HuH-7 (cell line): ENCODE results near the gene TTC7B.
"Not testable (repeated sequence)": the region's sequence is repeated elsewhere in the genome, so short reads cannot be mapped to it uniquely, and the experiment has no call there.

Experiments used
- DNase-seq: peaks from one replicate; pipeline ENCODE4 v3.0.0; 2011; ENCODE audit warnings: low spot score

TTC7B gene

DNA sequence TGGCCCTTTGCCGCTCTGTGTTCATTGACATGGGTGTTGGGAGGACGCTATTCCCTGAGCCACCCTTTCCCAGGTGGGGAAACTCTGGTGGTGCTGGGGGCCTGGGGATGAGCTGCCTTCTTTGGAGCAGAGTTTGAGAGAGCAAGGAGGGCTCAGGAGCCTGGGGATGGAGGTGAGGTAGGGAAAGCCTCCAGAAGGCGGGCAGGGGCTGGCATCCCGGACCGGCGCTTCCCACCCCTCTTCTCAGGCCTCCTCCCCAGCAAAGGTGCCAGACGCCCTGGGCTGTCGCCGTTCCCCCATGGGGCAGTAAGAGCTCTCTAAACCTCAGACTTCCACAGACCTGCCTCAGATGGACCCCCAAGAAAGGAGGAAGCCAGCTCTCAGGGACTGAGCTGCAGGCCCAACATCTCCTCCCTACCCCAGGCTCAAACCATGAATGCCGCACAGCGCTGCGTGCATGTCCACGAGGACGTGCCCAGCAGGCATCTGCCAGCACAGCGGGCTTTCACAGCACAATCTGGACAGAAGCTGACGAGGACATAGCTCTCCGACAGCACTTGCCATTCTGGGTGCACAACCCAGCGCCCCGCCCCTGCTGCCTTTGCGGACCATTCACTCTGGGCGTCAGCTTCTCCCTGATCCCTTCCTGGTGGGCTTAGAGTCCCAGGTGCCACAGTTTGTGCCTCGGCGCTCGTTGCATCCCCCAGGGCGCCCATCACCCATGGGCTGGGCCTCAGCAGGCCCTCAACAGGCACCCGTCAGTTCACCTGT is 14.9 kb upstream of the TTC7B start:
- DNase-seq, result no peak

DNA sequence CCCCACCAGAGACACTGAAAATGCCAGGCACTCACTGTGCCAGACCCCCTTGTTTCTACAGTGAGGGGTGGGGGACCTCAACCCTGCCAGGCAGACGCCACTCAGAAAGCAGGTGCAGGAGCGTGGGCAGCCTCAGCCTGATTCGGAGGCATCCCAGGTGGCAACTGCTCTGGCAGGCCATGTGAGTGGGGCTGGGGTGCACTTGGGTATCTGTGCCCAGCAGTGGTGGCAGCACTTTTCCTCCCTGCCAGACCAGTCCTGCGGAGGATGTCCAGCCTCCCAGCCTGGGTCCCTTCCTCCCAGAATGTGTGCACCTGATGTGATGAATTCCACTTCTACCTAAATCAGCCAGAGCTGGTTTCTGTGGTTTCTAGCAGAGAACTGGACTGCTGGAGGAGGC is 13.4 kb upstream of the TTC7B start:
- no peak for DNase-seq

DNA sequence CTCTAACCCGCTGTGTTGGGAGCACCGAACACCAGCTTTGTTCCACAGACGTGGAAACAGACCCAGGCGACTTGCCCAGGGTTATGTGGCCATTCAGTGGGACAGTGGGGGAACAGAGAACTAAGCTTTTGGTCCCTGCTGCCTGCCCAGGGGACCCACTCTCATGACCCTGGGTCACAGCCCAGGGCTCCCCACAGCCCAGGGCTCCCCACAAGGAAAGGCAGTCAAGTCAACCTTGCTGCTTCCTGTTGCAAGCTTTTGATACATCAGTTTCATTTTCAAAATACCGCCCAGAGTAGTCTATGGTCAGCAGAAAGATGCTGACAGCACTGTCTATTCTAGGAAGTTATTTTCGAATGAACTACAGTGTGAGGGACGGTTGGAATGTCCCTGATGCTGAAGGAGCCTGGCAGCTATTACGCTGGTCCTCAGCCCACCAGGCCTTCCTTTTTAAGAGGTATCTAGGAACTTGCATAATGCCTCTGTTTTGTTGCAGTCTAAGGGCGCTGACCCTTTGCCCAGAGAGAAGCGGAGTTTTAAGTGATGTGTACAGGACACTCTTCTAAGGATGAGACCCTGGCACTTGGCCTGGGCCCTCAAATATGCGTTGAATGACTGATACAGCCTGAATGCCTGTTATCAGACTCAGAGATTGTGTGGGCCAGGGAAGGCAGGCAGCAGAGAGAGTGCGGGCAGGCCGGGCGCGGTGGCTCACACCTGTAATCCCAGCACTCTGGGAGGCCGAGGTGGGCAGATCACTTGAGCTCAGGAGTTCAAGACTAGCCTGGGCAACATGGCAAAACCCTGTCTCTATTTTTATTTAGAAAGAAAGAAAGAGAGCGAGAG is 12.6 kb upstream of the TTC7B start:
- DNase-seq, result no peak

DNA sequence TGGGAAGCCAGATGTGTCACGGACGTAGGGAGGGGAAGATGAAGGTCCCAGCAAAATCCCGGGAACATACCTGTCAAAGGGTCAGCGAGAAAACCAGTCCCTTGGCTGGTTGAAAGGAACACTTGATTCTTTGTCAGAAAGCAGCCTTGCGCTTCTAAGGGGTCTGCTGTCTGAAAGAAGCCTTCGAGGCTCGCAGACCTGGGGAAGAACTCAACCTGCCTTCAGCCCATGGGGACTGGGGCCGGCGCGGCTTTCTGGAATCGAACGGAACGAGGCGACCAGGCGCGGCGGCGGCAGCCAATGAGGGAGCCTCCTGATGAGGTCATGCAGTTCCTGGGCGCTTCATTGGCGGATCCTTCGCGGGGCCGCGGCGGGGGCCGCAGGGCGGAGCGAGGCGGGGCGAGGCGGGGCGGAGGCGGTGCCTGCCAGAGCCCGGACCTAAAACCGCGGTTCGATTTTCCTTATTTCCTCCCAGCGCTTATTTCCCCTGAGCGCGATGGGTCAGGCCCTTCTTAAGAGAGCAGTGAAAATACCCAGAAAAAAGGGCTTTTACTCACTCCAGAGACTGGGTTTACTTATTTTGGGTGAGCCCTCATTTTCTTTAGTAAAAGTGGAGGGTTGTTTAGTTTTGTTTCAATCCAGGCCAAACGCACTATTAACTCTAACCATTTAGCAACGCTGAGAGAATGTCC is 11.8 kb upstream of the TTC7B start:
- DNase-seq, result peak; percentile 80

DNA sequence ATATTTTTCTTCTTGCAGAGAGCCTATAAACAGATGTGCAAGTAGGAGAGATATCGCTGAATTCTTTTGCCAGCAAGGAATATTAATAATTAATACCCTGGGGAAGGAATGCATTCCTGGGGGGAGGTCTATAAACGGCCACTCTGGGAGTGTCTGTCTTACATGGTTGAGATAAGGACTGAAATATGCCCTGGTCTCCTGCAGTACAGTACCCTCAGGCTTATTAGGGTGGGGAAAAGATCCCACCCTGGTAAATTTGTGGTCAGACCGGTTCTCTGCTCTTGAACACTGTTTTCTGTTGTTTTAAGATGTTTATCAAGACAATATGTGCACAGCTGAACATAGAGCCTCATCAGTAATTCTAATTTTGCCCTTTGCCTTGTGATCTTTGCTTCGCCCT is 7.3 kb upstream of the TTC7B start:
- not testable (repeated sequence) for DNase-seq

DNA sequence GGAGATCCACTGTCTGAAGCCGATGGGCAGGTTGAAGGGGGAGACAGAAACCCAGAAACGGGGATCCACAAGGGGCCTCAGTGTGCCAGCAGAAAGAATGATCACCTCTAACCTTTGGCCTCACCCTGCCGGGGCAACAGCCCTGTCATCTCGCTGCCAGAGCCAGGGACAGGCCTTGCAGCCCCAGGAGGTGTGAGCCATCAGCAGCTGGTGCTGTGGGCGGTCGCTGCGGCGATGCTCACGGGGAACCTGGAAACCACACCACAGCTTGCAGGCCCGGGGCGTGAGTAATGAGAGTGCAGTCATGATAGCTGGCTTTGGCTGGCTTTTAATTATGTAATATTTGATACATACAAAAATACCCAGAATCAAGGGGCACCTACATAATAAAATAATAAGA is 4.7 kb upstream of the TTC7B start:
- no peak for DNase-seq

DNA sequence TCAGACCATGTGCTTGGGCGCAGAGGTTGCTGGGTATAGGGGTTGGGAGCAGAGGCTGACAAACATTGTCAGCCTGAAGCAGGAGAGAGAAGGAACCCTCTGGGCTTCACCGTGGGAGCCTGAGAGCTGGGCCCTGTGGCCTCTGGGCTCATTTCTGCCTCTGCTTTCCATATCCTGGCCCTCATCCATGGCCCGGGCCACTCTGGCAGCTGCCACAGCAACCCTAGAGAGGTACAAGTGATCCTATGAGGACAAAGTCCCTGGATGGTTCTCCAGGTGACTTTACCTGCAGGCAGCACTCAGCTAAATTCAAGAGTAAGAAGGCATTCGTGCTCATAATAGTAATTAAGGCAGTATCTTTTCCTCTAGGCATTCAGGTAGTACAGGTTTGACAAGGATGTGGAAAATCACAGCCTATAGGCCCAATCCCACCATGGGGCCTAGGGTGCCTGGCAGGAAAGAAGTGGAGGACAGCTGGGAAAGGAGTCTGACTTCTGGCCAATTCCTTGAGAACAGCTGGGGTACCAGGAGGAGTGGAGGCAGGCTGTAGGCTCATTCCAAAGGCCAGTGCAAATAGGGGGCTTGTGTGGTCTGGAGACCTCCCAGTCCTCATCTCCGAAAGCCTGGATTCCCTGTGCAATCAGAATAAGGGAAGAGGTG is 3.6 kb upstream of the TTC7B start:
- no peak for DNase-seq

DNA sequence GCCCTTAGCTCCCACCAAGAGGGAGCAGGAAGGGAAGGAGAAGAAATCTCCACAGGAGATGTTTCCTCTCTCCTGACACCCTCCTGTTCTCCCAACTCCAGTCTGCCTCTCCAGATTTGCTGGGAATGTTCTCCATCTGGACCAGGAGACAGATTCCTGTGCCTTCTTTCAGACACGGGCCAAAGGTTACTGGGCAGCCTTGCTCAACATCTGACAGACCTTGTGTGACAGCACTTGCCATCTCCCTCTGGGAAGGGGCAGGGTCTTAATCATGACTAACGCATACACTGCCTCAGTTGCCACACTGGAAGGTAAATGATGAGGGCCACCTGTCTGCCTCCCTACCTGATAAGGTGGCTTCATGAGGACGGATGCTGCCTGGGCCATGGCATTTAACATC is 2.5 kb upstream of the TTC7B start:
- DNase-seq, result no peak

DNA sequence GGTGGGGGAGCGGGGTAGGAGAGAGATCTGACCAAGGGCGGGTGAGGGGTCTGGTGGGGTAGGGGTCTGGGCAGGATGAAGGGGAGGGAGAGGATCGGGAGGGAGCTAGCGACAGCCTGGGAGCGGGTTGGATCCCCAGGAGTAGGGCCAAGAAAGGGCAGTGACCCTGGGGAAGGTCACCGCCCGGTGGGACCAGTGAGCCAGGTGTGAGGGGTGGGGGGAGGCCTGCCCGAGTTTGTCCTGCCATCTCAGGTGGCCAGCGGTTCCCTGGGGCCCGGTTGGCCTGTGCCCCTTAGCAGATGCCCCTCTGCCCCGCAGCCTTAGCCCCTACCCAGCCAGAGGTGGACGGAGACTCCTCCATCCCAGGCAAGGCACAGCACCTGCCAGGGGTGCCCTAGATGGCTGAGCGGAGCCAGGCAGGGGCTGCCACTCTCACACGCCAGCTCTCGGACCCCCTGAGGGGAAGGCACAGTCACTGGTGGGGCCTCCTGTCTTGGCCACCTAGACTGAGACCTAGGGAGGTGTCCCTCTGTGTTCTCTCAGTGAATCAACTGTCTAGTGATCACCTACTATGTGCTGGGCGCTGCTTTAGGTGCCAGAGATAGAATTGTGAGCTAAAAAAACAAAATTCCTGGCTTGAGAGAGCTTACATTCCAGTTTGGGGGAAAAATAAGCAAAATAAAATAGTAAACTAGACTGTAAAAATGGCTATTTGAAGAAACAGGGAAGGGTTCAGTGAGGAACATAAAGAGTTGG is 629 bp upstream of the TTC7B start:
- DNase-seq, result no peak

DNA sequence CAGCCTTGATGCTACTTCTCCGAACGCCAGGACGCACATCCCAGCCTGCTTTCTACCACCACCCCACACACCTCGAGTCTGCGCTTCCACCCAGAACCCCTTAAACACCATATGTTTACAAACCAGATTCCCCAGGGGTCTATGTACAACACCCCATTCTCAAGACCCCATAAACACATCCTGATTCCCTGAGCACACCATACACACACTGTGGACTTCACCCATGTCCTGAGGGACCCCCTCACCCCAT is 733 bp downstream of the TTC7B start:
- DNase-seq, result no peak

DNA sequence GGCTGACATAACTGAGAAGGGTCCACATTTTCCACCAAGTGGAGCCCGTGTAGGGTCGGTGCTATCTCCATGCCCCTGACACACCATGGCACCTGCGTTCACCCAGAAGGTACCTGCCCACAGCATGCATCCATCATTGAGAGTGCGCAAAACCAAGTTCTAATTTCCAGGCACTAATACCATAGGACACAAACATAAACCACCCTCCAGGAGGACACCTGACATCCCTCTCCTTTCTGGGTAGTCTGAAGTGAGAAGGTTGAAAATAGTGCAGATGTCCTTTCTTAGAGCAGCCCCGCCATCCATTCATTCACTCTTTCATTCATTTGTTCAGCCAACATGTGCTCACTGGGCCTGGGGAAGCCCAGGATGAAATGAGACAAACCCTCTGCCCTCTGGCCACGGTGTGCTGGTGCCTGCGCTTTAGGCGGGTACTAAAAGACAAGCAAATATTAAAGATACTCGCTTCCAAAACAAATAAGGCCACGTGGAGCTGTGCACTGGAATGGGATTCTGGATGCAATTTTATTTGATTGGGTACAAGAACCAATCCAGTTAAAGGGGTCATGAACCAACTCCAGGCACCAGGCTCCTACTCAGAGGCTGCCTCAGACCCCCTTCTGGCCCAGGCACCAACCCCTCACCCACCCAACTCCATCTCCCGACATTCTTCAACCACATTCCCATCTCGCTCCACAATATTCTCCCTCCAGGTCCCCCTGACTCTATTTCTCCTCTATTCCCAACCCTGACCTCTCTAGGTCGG is 1.2 kb downstream of the TTC7B start:
- DNase-seq, result no peak

DNA sequence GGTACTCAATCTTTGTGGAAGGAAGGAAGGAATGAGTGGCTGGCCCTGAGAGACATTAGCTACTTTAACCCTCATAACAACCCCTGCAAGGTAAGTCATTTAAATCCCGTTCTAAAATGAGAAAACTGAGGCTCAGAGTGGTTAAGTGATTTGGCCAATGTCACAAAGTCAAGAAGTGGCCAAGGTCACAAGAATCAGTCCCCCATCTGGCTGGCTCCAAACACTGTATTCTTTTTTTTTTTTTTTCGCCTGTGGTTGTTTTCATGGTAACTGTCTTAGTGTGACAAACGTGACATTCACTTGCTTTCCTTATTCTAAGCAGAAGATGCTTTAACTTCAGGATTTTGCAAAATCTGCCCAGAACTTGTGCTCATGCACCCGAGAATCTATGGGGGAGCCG is 2.8 kb downstream of the TTC7B start:
- DNase-seq, result no peak

DNA sequence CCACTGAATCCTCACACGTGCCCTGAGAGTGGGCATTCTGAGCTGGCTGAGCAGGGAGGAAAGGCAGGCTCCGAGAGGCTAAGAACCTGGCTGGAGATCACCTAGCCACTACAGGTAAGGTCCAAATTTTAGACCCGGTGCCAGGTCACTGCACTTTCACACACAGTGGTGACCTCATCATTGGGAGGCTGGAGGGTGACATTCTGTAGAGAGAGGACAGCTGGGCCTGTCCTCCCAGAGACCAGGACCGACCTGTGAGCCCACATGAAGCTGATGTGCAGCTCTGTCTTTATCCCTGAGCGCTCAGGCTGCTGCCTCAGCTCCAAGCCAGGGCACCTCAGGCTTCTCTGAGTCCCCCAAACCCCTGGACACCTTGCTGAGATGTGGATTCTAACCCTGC is 4.1 kb downstream of the TTC7B start:
- no peak for DNase-seq

DNA sequence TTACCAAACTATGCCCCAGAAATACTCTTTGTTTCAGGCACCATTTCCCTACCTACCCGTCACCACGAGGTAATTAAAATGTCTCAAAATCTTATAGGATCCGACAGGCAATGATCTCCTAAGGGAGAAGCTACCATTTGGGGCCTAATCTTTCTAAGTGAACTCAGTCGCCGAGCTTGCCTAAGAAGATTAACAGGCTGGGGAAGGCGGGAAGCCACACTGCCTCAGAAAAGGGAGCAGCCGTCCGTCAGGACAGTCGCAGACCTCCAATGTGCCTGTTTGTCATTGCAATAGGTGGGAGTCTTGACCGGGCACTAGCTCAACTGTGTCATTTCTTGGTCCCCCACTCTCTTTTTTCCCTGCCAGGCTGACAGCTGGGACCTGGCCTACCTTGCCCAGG is 4.6 kb downstream of the TTC7B start:
- no peak for DNase-seq

DNA sequence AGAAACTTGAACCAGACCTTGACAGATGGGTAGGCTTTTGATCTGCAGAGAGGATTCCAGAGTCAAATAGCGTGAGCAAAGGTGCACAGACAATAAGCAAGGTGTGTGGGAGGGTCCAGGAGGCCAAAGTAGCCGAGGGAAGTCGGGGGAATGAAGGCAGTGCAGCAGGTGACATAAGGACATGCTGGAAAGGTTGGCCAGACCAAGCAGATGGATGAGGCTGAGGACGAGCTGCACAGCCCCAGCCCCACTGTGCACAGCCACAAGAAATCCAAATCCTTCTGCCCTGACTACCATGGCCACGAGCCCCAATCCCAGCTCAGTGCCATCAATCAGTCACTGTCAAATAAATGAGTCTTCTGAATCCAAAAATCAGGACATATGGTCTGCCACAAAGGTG is 5.4 kb downstream of the TTC7B start:
- DNase-seq, result no peak

DNA sequence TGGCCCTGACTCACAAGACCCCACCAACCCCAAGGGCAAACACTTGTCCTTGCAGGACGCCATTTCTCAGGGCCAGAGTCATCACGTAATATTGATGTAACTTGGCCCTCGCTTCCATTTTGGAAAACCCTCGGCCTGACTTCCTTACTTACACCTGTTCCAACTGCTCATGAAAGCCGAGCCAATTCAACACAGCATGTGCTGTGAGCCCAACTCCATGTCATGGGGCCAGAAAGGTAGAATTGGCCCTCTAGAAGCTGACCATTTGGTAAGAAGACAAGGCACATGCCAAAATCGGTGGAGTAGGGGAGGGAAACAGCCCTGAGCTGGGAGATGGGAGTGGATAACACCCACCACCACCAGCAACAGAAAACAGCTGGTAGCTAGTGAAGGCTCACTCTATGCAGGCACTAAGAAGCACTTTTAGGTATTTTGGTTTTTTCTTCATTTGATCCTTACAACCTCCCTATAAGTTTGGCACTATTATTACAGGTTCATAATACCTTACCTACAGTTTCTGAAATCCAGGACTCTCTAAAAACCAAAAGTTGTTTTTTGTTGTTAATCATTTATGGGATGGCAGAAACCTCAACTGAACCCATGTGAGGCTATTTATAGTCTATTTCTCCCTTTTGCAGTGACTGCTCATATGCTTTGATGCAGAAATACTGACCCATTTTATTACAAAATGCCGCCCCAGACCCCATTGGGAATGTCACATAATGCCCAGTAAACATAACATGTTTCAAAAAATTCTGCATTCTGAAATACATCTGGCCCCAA is 6.5 kb downstream of the TTC7B start:
- DNase-seq, result no peak

DNA sequence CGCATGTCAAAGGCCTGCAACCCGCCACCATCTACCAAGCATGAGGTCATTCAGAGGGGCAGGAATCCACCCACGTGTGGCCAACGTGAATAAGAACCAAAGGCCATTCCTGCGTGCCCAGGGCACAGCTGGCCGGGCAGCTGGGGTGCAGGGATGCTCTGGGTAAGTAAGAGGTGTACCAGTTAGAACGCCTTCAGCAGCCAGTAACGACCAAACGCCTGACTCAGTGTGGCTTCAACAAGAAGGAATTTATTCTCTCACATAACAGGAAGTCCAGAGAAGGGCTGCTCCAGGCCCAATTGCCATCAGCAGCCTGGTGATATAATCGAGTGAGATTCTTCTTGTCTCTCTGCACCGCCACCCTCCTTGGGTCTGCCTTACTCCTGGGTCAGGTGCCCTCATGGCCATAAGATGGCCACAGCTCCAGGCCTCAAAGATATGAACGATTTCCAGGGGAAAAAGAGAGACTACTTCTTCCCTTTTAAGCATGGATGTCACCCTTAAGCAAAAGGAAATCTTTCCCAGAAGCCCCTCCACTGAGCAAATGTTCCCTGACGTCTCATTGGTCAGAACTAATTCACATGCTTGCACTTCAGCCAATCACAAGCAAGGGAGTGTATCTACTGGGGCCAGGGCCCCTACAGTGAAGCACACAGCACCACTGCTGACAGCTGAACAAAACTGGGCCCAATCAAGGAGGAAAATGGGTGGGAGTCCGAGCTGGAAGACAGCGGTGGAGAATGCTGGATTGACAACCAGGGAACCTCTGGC is 7.3 kb downstream of the TTC7B start:
- no peak for DNase-seq

DNA sequence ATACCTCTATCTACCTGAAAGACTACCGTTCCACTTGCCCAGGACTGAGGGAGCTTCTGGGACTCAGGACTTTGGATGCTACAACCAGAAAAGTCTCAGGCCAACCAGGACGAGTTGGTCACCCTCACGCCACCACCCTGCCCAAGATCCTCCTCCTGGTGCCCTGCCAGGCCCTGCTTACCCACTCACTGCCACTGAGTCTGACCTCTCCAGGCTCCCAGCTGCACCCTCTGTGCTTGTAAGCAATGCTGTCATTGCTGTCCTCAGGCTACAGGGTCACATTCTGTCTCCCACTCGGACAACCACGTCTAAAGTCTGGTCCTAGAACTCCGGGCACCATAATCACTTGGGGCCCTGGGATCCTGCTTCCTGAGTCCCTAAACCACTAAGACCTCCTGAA is 9.2 kb downstream of the TTC7B start:
- DNase-seq, result no peak

DNA sequence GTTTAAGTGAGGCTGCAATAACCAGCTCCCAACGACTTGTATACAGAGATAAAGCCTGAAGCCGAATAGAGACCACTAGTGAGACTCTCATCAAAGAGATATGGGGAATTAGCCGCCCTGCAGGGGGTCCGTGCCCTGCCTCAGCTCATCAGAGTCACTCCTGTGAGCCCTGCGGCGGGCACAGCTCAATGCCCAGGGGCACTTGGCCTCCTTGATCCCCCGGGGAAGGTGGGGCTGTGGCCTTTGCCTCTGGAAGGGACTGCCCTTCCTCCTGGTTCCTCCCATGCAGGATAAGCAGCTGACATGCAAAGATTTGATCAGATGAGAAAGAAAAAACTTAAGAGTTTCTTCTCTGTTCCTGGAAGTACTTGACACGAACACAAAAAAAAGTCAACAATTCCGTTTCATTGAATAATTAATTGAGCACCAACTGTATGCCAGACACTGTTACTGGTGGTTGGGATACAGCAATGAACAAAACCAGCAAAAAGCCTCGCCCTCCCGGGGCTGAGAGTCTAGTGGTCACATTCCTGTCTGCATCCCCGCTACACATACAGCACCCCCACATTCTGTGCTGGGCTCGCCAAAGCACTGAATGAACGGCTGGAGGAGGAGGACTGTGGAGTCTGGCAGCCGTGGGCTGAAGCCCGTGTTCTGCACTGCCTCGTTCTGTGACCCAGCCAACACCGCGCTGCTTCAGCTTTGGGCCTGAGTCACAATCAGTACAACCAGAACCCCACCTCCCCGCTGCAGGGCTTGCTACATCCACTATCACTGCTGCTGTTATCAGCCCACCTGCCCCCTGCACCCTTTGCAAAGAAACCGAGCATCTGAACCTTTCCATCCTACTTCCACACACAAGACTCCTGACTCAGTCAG is 10.3 kb downstream of the TTC7B start:
- DNase-seq, result no peak
